K562 (cell line): Measurements from ENCODE around the gene PCNX2. TPM values are rescaled to one million over a fixed set of nuclear protein-coding genes. Genes with fewer than 3 reads are reported as not detected.

Experiments
- ATAC-seq: fragments of 200-7000 bp; cut with Tn5 transposase; 3 replicates; pipeline ENCODE4 v1.9.1; 2020; ENCODE audit warnings: moderate library complexity
- BruUV-seq: library from RNA; stranded (reverse); fragments of 400-500 nt; replicated peaks from 2 replicates; lab custom pipeline; 2021; lab: Mats Ljungman, UMichigan
- CTCF ChIA-PET: fragments of 300-600 bp; formaldehyde crosslinking; extraction: SDS; loops from one replicate; lab custom pipeline; 2021; ENCODE audit warnings: low intra/inter-chr PET ratio; lab: Yijun Ruan, JAX
- POLR2A ChIA-PET: fragments of 300-600, 350-650 bp; sonication (Branson Sonifier 250); formaldehyde crosslinking; extraction: SDS; loops from one replicate; lab custom pipeline; 2021; ENCODE audit warnings: antibody characterized with exemption, inconsistent platforms; lab: Yijun Ruan, JAX
- DNase-seq, 4 experiments: peaks; one replicate each; pipeline versions ENCODE4 v3.0.0 to v3.0.0-alpha.2; 2011 to 2018; ENCODE audit warnings: low spot score in 3 of 4, mixed read lengths in 3 of 4; ENCODE audit errors: extremely low read depth in 1 of 4
- FAIRE-seq: peaks from 2 replicates; lab custom pipeline; 2011; peaks lifted over from hg19 to GRCh38; lab: Jason Lieb, UNC
- H2AFZ ChIP-seq: 2 replicates; pipeline ENCODE4 v1.6.0; 2011; ENCODE audit warnings: low read depth, low read length, control low read depth, inconsistent platforms
- H3K27ac ChIP-seq: fragments of 200-600 bp; 3 replicates; pipeline ENCODE4 v1.8.0; 2011; ENCODE audit warnings: low read depth, mild to moderate bottlenecking, control low read depth, inconsistent platforms, low read length, moderate library complexity, mixed read lengths; ENCODE audit errors: extremely low read depth
- H3K27me3 ChIP-seq, 2 experiments: fragments of 300-600 bp in 1 of 2; 2 replicates in 1 of 2; 3 replicates in 1 of 2; pipeline versions ENCODE4 v1.6.0 to v1.8.0; 2011; ENCODE audit warnings: inconsistent platforms in 2 of 2, low read length in 2 of 2, mild to moderate bottlenecking in 1 of 2, mixed read lengths in 1 of 2, moderate library complexity in 1 of 2; ENCODE audit not compliant: control insufficient read depth in 2 of 2, insufficient read depth in 2 of 2
- H3K36me3 ChIP-seq: fragments of 300-600 bp; 3 replicates; pipeline ENCODE4 v1.8.0; 2011; ENCODE audit warnings: mild to moderate bottlenecking, low read length, inconsistent platforms; ENCODE audit not compliant: control insufficient read depth, insufficient read depth
- H3K4me1 ChIP-seq, 2 experiments: fragments of 200-600 bp in 1 of 2; replicated peaks in 1 of 2; 2 replicates in 1 of 2; 3 replicates in 1 of 2; pipeline versions ENCODE4 v1.5.1 to v1.8.0; 2011; ENCODE audit warnings: inconsistent platforms in 2 of 2, low read length in 2 of 2, mild to moderate bottlenecking in 1 of 2, mixed read lengths in 1 of 2, moderate library complexity in 1 of 2; ENCODE audit not compliant: control insufficient read depth in 2 of 2, insufficient read depth in 2 of 2
- H3K4me2 ChIP-seq: 2 replicates; pipeline ENCODE4 v1.6.1; 2011; ENCODE audit warnings: low read length, control low read depth, inconsistent platforms, mixed read lengths; ENCODE audit not compliant: insufficient read depth
- H3K4me3 ChIP-seq: fragments of 200-600 bp; sonication (generic), shearing (Covaris generic); 2 replicates; pipeline ENCODE4 v1.5.1; 2016; ENCODE audit warnings: control low read depth, inconsistent platforms
- H3K79me2 ChIP-seq: fragments of 200-600 bp; 3 replicates; pipeline ENCODE4 v1.8.0; 2011; ENCODE audit warnings: low read length, inconsistent platforms; ENCODE audit not compliant: control insufficient read depth, insufficient read depth
- H3K9ac ChIP-seq, 2 experiments: 2 replicates each; pipeline versions ENCODE4 v1.6.0 to v1.6.1; 2011; ENCODE audit warnings: low read depth in 2 of 2, low read length in 2 of 2, control low read depth in 1 of 2, inconsistent platforms in 1 of 2, mild to moderate bottlenecking in 1 of 2, mixed read lengths in 1 of 2; ENCODE audit not compliant: insufficient read depth in 1 of 2
- H3K9me1 ChIP-seq: one replicate; pipeline ENCODE4 v1.6.0; 2011; ENCODE audit warnings: inconsistent platforms, mild to moderate bottlenecking, low read length, moderate library complexity; ENCODE audit not compliant: control insufficient read depth, insufficient read depth
- H3K9me3 ChIP-seq: replicated peaks from 2 replicates; pipeline ENCODE4 v1.5.1; 2011; ENCODE audit warnings: low read depth, low read length, inconsistent platforms; ENCODE audit not compliant: control insufficient read depth, insufficient read depth
- H4K20me1 ChIP-seq: replicated peaks from 2 replicates; pipeline ENCODE4 v1.6.1; 2011; ENCODE audit warnings: low read length, inconsistent platforms, mixed read lengths; ENCODE audit not compliant: control insufficient read depth, insufficient read depth
- BMI1 ChIP-seq: fragments of 150-350 bp; IDR thresholded peaks from 2 replicates; pipeline ENCODE4 v1.6.1; 2014; ENCODE audit warnings: low read length
- CREB3 ChIP-seq: fragments of 450-650 bp; conservative IDR thresholded peaks from 2 replicates; pipeline ENCODE4 v1.6.1; 2016; ENCODE audit warnings: missing genetic modification characterization, low read depth, mild to moderate bottlenecking, missing compliant biosample characterization, moderate library complexity
- PBX2 ChIP-seq, 2 experiments: IDR thresholded peaks in 1 of 2; conservative IDR thresholded peaks in 1 of 2; 2 replicates each; pipeline ENCODE4 v1.6.1; 2016; ENCODE audit warnings: low read depth in 2 of 2, mild to moderate bottlenecking in 1 of 2, missing compliant biosample characterization in 1 of 2, missing genetic modification characterization in 1 of 2, moderate library complexity in 1 of 2
- ZNF165 ChIP-seq: fragments of 250-450 bp; sonication (Bioruptor Pico); IDR thresholded peaks from 2 replicates; pipeline ENCODE4 v1.4.0; 2020; ENCODE audit warnings: borderline replicate concordance
- WGBS: fragments of 100-300 bp; shearing (Covaris generic); methylation state at CpG from one replicate; pipeline ENCODE4 v1.1.6; 2016; ENCODE audit warnings: low coverage, mixed read lengths; ENCODE audit not compliant: insufficient coverage; ENCODE audit errors: missing lambda C conversion rate; 5-methylcytosine and 5-hydroxymethylcytosine counted together
- in situ Hi-C: fragments of 300-500 bp; cut with MboI; formaldehyde crosslinking; loops from 4 replicates; pipeline ENCODE4 v1.15.0; 2018; ENCODE audit warnings: inconsistent platforms, mixed read lengths
- intact Hi-C: fragments of 100-400 bp; cut with micrococcal nuclease; formaldehyde crosslinking; loops from 2 replicates; pipeline ENCODE4 v1.14.2; 2022
- polyA plus RNA-seq, 8 experiments: library from polyadenylated mRNA; depleted of rRNA in 4 of 8; stranded (reverse) in 5 of 8; unstranded in 3 of 8; fragments of >200 nt; fragmentation: Nextera tagmentation in 2 of 8; fragmentation: Illumina TruSeq in 1 of 8; extraction: Ambion mirVana in 2 of 8; extraction: Trizol in 1 of 8; gene quantifications; 2 replicates each; pipeline versions ENCODE4 v1.2.1 to v1.2.3, GENCODE V29; 2011 to 2014; ENCODE audit warnings: inconsistent platforms in 1 of 8, missing spikeins in 1 of 8
- total RNA-seq, 7 experiments: library from RNA; depleted of rRNA in 6 of 7; stranded (reverse); fragments of >200 nt in 6 of 7; fragmentation: Illumina TruSeq in 2 of 7; extraction: Trizol in 2 of 7; gene quantifications; 2 replicates each; pipeline versions ENCODE4 v1.2.1 to v1.2.3, GENCODE V29; 2011 to 2021; ENCODE audit warnings: low replicate concordance in 1 of 7

PCNX2 gene
- total and polyA plus RNA-seq, 9 of the 15 experiments (the other 6 are each of a cell fraction or from before 2014, with no cell fraction given): 0.07 to 0.33 TPM; not detected in 7

GRCh38 chr1:233111731-233112130 is 183.8 kb downstream of the PCNX2 start (continued):
- TF ChIP-seq BMI1 (no peak), CREB3 (tag) (no peak)

GRCh38 chr1:233109096-233109495 is 186.4 kb downstream of the PCNX2 start:
- DNase-seq: no peak
- ChIA-PET POLR2A (no interaction called here), CTCF (no interaction called here)
- Histone ChIP-seq H3K27ac (no peak overlapping the region), H3K9me3 (no peaks in the 10 kb centered on the region), H3K36me3 (no peaks in the 10 kb centered on the region), H3K9me1 (no peaks in the 10 kb centered on the region), H3K9ac (no peak overlapping the region), H3K4me2 (no peak overlapping the region), H4K20me1 (no peaks in the 10 kb centered on the region), H3K4me3 (no peak overlapping the region), H3K79me2 (no peaks in the 10 kb centered on the region), H2AFZ (no peak overlapping the region), H3K4me1 (peaks cover 0 to 17% of the 10 kb centered on the region in 2 experiments; a peak in 3 of 5 replicates), H3K27me3 (no peaks in the 10 kb centered on the region)
- ATAC-seq: no peak
- WGBS: 16% methylated on average over 6 of the region's 6 CpGs
- BruUV-seq: no TSS peak
- no peak for FAIRE-seq
- intact Hi-C loops: no loop called here
- TF ChIP-seq ZNF165: no peak
- TF ChIP-seq PBX2 (CRISPR knock-in tag; IDR thresholded peaks at IDR 0.05; ENCODE audit: low read depth): no peak
- peak; percentile 46 for TF ChIP-seq PBX2 (tag; conservative IDR thresholded peaks at IDR 0.05; ENCODE audit: low read depth)
- in situ Hi-C loops: no loop called here
